HTERT RPE-1 (cell line): ENCODE data around the gene RBP7.
"Not testable (repeated sequence)": the region's sequence is repeated elsewhere in the genome, so short reads cannot be mapped to it uniquely, and the experiment has no call there.

Experiments used
- in situ Hi-C: fragments of 300-500 bp; cut with MboI; formaldehyde crosslinking; loops from 4 replicates; pipeline ENCODE4 v1.14.3; 2020; ENCODE audit warnings: low sequenced_read_pairs

The RBP7 gene

GRCh38 chr1:10028956-10029500 is 32.0 kb downstream of the RBP7 start:
- in situ Hi-C loops, result not testable (repeated sequence)

- in situ Hi-C loops, result no loop called here
These were observed 34.4 kb downstream of the RBP7 start for GRCh38 chr1:10031461-10031860.

GRCh38 chr1:10032590-10033358 is 35.7 kb downstream of the RBP7 start, which contains the start of gene UBE4B:
UBE4B (plus strand) TSS chr1:10032958; CDS start chr1:10033671, 713 bp downstream.
- in situ Hi-C loops, result no loop called here

- in situ Hi-C loops, result no loop called here
These were observed 36.4 kb downstream of the RBP7 start for GRCh38 chr1:10033359-10033845.

GRCh38 chr1:10042746-10043145 is 45.7 kb downstream of the RBP7 start:
- in situ Hi-C loops, result no loop called here

- in situ Hi-C loops, result no loop called here
These were observed 48.7 kb downstream of the RBP7 start for GRCh38 chr1:10045480-10046355.

- in situ Hi-C loops, result no loop called here
These were observed 49.5 kb downstream of the RBP7 start for GRCh38 chr1:10046356-10047085.

- in situ Hi-C loops, result no loop called here
These were observed 51.6 kb downstream of the RBP7 start for GRCh38 chr1:10048601-10049000.

- in situ Hi-C loops, result no loop called here
These were observed 53.6 kb downstream of the RBP7 start for GRCh38 chr1:10050611-10051010.

- in situ Hi-C loops, result no loop called here
These were observed 54.6 kb downstream of the RBP7 start for GRCh38 chr1:10051656-10052055.

- in situ Hi-C loops, result no loop called here
These were observed 55.3 kb downstream of the RBP7 start for GRCh38 chr1:10052347-10052746.

- in situ Hi-C loops, result no loop called here
These were observed 57.4 kb downstream of the RBP7 start for GRCh38 chr1:10054465-10054864.

- in situ Hi-C loops, result no loop called here
These were observed 59.6 kb downstream of the RBP7 start for GRCh38 chr1:10056599-10056987.

- in situ Hi-C loops, result no loop called here
These were observed 60.3 kb downstream of the RBP7 start for GRCh38 chr1:10057343-10057742.

GRCh38 chr1:10057796-10058195 is 60.8 kb downstream of the RBP7 start:
- in situ Hi-C loops, result no loop called here

- in situ Hi-C loops, result no loop called here
These were observed 62.3 kb downstream of the RBP7 start for GRCh38 chr1:10059342-10059718.

GRCh38 chr1:10060311-10061100 is 63.5 kb downstream of the RBP7 start:
- in situ Hi-C loops, result no loop called here

GRCh38 chr1:10061276-10061675 is 64.2 kb downstream of the RBP7 start:
- in situ Hi-C loops, result no loop called here

- in situ Hi-C loops, result no loop called here
These were observed 66.8 kb downstream of the RBP7 start for GRCh38 chr1:10063878-10064277.
